HCT116 (cell line): ENCODE results near the gene PROCA1.

ENCODE experiments used
- CTCF ChIP-seq, 3 experiments: fragments of 200-600 bp in 1 of 3; sonication (generic) in 1 of 3; IDR thresholded peaks in 2 of 3; conservative IDR thresholded peaks in 1 of 3; 2 replicates each; pipeline ENCODE4 v1.5.1; 2012 to 2017; ENCODE audit warnings: low read depth in 2 of 3, low read length in 2 of 3, antibody characterized with exemption in 1 of 3, borderline replicate concordance in 1 of 3, control low read depth in 1 of 3, mild to moderate bottlenecking in 1 of 3, mixed read lengths in 1 of 3, mixed run types in 1 of 3, moderate library complexity in 1 of 3; ENCODE audit not compliant: insufficient read depth in 1 of 3
- REST ChIP-seq: IDR thresholded peaks from 2 replicates; pipeline ENCODE4 v1.6.1; 2012; ENCODE audit warnings: low read depth
- SIN3A ChIP-seq: IDR thresholded peaks from 2 replicates; pipeline ENCODE4 v1.6.1; 2012; ENCODE audit warnings: low read depth

GRCh38 chr17:28751600-28752366, 40.1 kb upstream of the PROCA1 start:
- TF ChIP-seq REST: no peak
- no peak for TF ChIP-seq SIN3A
- TF ChIP-seq CTCF (IDR thresholded peaks at IDR 0.05 in 2 of 3, conservative IDR thresholded peaks at IDR 0.05 in 1 of 3; ENCODE audit: borderline replicate concordance in 1 of 3, insufficient read depth in 1 of 3, low read depth in 2 of 3, low read length in 2 of 3): no peak
